GM13977 (cell line): Measurements from ENCODE around the gene BMP2.

Experiments
- DNase-seq: peaks from one replicate; pipeline ENCODE4 v3.0.0; 2012; ENCODE audit warnings: low spot score
- in situ Hi-C: fragments of 300-500 bp; cut with MboI; formaldehyde crosslinking; loops from one replicate; pipeline ENCODE4 v1.12.0; 2022; ENCODE audit warnings: low sequenced_read_pairs, low pct_unique_long_range_greater_than_20kb, mixed read lengths, inconsistent platforms; ENCODE audit not compliant: unreplicated experiment
- TF ChIP-seq, protein P1 (sequence below): IDR thresholded peaks from 2 replicates; pipeline ENCODE4 v1.5.1; 2012; ENCODE audit warnings: mild to moderate bottlenecking, control low read depth; ENCODE audit not compliant: insufficient read depth; ENCODE audit errors: extremely low read depth, missing control alignments

The BMP2 gene

DNA sequence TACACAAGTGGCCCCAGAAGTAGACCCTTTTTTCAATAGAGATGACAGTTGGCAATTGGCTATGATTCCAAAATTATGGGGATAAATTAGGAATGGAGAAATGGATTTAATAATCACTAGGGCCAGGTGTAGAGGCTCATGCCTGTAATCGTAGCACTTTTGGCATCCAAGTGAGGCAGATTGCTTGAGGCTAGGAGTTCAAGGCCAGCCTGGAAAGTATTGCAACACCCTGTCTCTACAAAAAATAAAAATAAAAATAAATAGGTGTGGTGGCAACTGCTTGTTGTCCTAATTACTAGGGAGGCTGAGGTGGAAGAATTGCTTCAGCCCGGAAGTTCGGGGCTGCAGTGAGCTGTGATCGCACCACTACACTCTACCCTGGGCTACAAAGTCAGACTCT, 60.0 kb downstream of the BMP2 start:
- TF ChIP-seq, protein P1, sequence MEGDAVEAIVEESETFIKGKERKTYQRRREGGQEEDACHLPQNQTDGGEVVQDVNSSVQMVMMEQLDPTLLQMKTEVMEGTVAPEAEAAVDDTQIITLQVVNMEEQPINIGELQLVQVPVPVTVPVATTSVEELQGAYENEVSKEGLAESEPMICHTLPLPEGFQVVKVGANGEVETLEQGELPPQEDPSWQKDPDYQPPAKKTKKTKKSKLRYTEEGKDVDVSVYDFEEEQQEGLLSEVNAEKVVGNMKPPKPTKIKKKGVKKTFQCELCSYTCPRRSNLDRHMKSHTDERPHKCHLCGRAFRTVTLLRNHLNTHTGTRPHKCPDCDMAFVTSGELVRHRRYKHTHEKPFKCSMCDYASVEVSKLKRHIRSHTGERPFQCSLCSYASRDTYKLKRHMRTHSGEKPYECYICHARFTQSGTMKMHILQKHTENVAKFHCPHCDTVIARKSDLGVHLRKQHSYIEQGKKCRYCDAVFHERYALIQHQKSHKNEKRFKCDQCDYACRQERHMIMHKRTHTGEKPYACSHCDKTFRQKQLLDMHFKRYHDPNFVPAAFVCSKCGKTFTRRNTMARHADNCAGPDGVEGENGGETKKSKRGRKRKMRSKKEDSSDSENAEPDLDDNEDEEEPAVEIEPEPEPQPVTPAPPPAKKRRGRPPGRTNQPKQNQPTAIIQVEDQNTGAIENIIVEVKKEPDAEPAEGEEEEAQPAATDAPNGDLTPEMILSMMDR: no peak
- in situ Hi-C loops: no loop called here
- DNase-seq: no peak

DNA sequence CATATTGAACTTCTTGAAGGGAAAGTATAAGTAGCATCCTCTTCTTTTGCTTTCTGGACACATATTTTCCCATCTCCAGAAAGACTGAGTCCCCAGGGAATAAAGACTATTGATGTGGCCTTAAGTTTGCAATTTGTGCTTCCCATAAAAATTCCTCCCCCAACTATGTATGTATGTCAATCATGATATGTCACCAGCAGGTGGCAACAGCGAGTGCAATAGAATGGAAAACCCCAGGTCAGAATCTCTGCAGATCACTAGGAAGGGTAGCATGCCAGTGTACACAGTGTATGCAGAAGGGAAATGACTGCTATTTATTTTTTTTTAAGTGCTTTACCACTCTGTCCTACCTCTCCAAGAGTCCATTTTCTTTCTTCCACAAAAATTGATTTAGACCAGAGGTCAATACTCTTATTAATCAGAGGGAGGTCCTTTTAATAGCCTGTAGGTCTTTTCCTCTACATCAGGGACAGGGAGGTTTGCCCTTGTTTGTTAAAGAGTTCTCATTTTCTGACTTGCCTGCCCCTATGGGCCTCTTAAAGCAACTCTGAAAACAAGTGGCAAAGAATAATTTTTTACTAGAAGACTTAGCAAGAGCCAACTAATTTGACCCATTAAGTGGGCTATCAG, 61.4 kb downstream of the BMP2 start:
- DNase-seq: peak; percentile 50
- TF ChIP-seq, protein P1: peak; percentile 70
- in situ Hi-C loops: no loop called here

DNA sequence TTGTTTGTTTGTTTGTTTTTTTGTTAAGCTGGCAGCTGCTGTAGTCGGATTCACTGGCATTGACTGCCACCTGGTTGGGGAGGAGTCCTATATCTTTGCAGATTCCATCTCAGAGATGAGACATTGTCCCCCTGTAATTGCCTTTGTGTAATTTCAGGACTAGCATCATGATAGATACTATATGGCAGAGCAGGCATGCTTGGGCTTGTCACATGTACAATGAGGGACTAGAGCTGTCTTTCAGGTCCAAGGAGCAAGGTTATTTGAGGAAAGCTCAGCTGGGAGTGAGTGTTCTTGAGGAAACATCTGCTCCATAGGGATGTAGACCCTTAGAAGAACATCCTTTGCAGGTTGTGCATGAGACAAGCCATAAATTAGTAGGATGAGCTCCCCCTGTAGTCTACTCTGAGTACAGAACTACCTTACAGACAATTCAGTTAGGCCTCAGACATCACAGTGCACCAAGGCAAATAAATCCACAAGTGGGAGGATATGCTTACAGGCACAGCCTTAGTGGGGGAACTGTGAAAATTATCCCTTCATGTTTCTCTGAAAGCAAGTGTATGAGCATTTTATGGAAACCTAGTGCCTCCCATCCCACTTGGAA, 62.1 kb downstream of the BMP2 start:
- in situ Hi-C loops: no loop called here
- TF ChIP-seq, protein P1: peak; percentile 19
- no peak for DNase-seq
